AG04449 (cell line): ENCODE measurements around the gene HHLA2.
"Not testable (repeated sequence)": the region's sequence is repeated elsewhere in the genome, so short reads cannot be mapped to it uniquely, and the experiment has no call there.

Experiments used
- CTCF ChIA-PET: fragments of 350-600 bp; formaldehyde crosslinking; extraction: SDS; loops from one replicate; lab custom pipeline; 2021; ENCODE audit warnings: antibody characterized with exemption; lab: Yijun Ruan, JAX
- POLR2A ChIA-PET: fragments of 400-600, 350-600 bp; formaldehyde crosslinking; extraction: SDS; loops from one replicate; lab custom pipeline; 2020; ENCODE audit warnings: antibody characterized with exemption, inconsistent platforms; lab: Yijun Ruan, JAX
- DNase-seq: peaks from one replicate; pipeline ENCODE4 v3.0.0-alpha.2; 2010; ENCODE audit warnings: low read depth, low spot score
- H3K4me3 ChIP-seq: 2 replicates; pipeline ENCODE4 v1.5.1; 2011; ENCODE audit warnings: low read depth, mild to moderate bottlenecking, control low read depth, low read length
- TF ChIP-seq, protein P1 (sequence below): IDR thresholded peaks from one replicate; pipeline ENCODE4 v1.5.1; 2011; ENCODE audit warnings: mild to moderate bottlenecking, moderate library complexity, low read length, control low read depth, inconsistent platforms; ENCODE audit not compliant: insufficient read depth; ENCODE audit errors: missing control alignments

Gene HHLA2

DNA sequence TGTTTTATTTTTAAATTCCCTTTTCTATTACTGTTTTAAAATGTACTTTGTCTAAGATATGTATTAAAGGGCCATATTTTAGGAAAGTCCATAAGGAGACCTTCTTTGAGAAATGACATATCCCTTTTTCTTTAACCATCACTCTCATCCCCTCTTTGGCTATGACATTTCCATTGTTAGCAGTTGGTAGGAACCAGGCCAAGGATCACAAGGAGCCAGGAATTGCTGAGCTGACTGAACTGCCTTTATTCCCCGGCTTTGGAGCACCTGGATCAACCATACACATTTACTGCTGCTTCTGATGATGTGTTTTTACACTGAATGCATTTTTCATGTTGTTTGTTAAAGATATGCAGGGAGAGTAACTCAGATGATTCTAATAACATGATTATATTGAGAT, 79.7 kb downstream of the HHLA2 start:
- CTCF ChIA-PET = no interaction called here
- POLR2A ChIA-PET = no interaction called here
- DNase-seq = no peak
- no peak overlapping the region for H3K4me3 ChIP-seq
- TF ChIP-seq, protein P1, sequence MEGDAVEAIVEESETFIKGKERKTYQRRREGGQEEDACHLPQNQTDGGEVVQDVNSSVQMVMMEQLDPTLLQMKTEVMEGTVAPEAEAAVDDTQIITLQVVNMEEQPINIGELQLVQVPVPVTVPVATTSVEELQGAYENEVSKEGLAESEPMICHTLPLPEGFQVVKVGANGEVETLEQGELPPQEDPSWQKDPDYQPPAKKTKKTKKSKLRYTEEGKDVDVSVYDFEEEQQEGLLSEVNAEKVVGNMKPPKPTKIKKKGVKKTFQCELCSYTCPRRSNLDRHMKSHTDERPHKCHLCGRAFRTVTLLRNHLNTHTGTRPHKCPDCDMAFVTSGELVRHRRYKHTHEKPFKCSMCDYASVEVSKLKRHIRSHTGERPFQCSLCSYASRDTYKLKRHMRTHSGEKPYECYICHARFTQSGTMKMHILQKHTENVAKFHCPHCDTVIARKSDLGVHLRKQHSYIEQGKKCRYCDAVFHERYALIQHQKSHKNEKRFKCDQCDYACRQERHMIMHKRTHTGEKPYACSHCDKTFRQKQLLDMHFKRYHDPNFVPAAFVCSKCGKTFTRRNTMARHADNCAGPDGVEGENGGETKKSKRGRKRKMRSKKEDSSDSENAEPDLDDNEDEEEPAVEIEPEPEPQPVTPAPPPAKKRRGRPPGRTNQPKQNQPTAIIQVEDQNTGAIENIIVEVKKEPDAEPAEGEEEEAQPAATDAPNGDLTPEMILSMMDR = no peak

DNA sequence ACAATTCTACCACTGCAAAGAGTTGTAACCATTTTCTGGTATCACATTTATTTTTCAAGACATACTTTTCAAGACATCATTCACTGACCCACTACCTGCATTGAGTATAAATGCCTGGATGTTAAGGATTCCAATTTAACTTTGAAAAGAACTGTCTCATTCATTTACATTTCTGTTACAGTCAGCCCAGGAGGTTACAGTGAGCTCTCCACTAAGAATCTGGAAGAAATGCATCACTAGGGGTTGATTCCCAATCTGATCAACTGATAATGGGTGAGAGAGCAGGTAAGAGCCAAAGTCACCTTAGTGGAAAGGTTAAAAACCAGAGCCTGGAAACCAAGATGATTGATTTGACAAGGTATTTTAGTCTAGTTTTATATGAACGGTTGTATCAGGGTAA, 81.0 kb downstream of the HHLA2 start:
- TF ChIP-seq, protein P1 = no peak
- ChIA-PET POLR2A (no interaction called here), CTCF (interaction anchor here (0.6 kb wide), 1 partner anchor 37 kb away, joined by 3 read pairs; no protein-coding TSS in a partner anchor)
- no peak overlapping the region for H3K4me3 ChIP-seq
- no peak for DNase-seq

DNA sequence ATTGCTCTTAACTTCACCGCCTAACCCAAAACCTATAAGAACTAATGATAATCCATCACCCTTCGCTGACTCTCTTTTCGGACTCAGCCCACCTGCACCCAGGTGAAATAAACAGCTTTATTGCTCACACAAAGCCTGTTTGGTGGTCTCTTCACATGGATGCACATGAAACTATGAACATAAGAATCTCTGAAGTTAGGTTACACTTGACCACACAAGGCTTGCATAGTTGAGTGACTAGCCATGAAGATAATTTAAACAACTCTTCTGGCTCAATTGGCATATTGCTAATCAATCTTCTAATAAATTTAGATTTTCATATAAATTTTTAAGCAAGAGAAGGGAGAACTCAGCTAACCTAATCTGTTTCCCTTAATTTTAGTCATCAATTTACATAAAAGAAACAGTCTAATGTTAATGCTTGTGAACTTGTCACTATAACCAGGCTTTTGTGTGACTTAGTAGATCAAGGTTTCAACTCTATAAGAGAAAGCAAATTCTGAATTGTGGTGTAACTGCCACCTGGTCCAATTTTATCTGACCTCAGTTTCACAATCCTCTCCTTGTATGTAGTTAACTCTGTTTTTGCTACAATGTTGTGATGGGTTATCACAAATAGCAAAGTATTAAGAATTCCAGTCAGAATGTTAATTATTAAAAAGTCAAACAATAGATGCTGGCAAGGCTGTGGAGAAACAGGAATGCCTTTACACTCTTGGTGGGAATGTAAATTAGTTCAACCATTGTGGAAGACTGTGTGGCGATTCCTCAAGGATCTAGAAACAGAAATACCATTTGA, 82.0 kb downstream of the HHLA2 start:
- no peak overlapping the region for H3K4me3 ChIP-seq
- POLR2A ChIA-PET = no interaction called here
- DNase-seq = no peak
- CTCF ChIA-PET = no interaction called here
- TF ChIP-seq, protein P1 = no peak

DNA sequence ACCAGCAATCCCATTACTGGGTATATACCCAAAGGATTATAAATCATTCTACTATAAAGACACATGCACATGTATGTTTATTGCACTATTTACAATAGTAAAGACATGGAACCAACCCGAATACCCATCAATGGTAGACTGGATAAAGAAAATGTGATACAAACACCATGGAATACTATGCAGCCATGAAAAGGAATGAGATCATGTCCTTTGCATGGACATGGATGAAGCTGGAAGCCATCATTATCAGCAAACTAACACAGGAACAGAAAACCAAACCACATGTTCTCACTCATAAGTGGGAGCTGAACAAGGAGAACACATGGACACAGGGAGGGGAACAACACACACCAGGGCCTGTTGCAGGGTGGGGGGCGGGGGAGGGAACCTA, 82.6 kb downstream of the HHLA2 start:
- DNase-seq, H3K4me3 ChIP-seq, POLR2A ChIA-PET: not testable (repeated sequence)
- CTCF ChIA-PET = interaction anchor here (1.9 kb wide), 1 partner anchor 26 kb away, joined by 4 read pairs; no protein-coding TSS in a partner anchor

DNA sequence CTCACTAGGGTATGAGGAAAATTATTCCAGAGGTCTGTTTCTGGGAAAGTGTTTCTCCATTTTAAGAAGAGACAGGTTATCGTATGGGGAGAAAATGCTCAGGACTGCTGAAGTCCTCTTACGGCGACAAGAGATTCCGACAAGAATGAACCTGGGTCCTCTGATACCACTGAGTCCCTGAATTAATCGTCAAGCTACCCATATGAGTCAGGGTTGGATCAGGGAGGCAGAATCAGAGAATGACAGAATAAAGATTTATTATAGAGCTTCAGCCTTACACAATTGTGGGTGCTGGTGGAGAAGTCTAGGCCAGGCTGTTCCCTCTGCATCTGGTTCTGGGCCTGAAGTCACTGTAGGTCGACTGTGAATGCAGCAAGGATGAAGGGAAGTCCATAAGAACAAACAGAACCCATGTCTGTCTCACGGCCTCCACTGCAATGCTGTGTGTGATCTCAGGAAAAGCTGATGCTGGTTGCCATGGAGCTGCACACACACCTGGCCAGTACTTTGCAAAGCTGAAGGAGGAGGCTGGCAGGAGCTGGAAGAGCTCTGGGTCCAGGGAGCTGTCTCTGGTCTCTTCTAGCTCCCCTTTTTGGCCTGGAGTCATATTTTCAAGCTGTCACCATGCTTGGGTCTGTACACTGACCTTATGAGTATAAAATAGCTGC, 83.9 kb downstream of the HHLA2 start:
- TF ChIP-seq, protein P1 = no peak

DNA sequence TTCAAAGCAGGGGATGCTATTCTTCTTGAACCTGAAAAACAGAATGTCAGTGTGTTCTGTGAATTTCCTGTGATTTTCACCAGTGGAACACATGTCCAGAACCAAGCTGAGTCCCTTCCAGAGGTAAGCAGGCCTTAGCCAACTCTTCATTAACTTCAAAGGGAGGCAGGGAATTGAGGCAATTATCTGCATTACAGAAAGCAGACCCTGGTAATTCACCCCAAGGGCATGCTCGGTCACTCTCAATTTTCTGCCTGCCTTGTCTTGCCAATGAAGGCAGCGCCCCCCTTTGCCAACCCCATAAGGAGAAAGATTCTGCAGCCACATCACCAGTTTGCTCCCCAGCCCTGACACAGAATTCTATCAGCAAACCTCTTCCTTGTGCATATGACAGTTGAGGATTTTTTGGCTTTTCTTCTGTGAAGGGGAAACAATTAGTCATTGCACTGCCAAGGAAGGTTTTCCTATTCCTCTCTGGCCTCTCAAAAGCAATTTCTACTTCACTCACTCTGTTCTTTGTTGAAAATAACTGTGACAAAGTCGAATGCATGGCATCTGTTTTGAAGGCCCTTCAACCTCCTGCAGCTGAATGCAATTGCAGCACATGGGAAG, 85.3 kb downstream of the HHLA2 start:
- DNase-seq = no peak
- TF ChIP-seq, protein P1 = no peak
- no peak overlapping the region for H3K4me3 ChIP-seq
- ChIA-PET CTCF (no interaction called here), POLR2A (no interaction called here)

More for the DNA sequence above, 83.9 kb downstream of the HHLA2 start:
- DNase-seq = no peak
- POLR2A ChIA-PET = interaction anchor here (0.6 kb wide), 1 partner anchor 430 kb away, joined by 4 read pairs; no protein-coding TSS in a partner anchor
- CTCF ChIA-PET = interaction anchor here (1.9 kb wide), 1 partner anchor 25 kb away, joined by 4 read pairs; no protein-coding TSS in a partner anchor
- no peak overlapping the region for H3K4me3 ChIP-seq
